ENCODE data around the gene CADM1. TPM values are rescaled to one million over a fixed set of nuclear protein-coding genes. Genes with fewer than 3 reads are reported as not detected.

The CADM1 gene
- total RNA-seq, 1 donor from 2014 or later = 32.0 TPM

DNA sequence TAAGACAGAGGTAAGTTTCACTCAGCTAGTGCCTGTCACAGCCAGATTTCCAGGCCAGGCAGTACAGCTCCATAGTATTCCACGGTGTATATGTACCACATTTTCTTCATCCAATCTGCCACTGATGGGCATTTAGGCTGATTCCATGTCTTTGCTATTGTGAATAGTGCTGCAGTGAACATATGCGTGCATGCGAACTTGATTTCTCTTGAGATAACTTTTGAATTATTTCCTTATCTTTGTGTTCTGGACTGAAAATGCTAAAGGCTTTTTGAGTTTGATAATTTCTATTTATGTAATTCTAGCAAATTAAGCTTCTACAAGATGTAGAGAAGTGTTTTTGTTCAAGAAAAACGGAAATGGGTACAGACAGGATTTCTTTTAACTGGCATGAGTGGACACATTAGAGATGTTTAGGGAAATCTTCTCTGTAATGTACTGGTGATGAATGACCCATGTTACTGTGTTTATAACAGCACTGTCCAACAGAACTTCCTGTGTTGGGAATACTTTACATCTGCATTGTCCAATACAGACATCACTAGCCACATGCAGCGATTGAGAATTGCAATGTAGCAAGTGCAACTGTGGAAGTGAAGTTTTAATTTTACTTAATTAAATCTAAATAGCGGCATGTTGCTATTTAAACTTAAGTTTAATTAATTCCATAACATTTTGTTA, 151.3 kb downstream of the CADM1 start:
- DNase-seq = no peak

DNA sequence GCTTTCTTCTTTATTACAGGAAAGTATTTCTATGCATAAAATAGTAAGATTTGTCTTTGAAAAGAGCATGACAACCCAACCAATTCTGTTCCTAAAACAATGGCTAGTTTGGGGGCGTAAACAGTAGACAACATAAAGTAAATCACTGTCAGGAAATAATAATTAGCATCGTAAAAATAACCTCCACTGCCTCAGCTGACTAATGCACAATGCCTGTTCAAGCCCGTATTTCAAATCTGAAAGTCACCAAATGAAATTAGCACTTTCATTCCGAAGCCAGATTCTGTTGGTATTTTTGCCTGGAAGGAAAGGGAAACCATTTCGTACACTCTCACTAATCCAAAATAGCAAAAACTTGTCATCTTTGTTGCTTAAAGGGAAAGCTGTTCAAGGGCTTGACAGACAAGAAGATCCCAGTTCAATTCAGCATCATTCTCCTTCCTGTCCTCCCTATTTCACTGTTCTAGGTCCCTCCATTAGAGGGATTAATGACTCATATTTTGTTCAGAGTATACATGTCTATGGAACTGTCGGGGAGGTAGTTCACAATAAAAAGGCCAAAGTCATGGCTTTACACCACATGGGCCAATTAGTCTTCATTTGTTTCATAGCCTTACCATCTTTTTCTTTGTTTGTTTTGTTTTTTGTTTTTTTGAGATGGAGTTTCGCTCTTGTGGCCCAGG, 154.7 kb downstream of the CADM1 start:
- DNase-seq = no peak

DNA sequence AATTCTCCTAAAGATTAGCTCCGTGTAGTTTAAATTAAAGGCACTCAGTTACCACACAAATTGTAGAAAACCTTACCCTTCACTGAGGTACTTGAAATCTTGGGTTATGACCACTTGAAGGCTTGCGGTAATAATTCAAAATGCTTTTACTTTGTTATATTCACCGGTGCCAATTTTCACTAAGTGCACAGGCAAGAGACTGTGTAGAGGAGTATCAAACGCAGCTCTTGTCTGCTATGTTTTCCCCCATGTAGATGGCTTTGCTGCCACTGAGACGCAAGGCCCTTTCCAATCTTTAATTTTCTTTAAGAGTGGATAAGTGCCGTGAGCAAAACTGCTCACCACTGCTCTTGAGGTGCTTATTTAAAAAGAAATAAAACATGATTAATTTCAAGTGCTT, 155.8 kb downstream of the CADM1 start:
- DNase-seq = no peak

DNA sequence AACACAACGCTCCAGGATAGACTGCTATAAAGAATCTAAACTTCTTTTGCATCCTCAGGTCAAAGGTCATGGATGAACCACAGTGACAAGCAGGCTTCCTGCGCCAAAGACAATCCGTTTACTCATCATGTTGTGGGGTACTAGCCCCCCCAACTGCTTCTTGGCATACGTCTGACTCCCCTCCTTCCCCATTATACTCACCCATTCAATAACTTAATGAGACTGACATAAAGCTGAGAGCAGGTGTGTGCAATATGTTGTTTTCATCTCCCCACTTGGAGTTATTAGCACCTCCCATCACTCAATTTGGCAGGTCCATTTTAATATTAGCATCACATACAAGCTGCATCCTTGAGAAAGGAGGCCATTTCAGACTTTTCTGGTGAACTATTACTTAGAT, 157.1 kb downstream of the CADM1 start:
- no peak for DNase-seq

DNA sequence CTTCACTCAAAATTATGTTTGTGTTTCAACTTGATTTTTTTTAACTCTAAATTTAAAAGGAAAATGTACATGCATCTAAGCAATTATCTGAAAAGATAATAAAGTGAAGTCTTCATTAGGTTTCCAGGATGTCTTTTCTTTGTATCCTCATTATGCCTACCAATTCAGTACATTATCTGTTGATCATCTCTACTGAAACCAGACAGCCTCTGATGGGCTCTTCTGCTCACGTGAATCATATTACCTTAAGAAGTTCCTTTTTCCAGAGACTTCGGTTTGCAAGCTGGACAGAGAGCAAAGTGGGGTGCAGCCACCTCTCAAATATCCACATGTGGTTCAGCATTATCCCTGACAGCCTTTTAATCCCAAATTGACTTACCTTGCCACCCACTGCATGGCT, 158.4 kb downstream of the CADM1 start:
- DNase-seq = no peak

DNA sequence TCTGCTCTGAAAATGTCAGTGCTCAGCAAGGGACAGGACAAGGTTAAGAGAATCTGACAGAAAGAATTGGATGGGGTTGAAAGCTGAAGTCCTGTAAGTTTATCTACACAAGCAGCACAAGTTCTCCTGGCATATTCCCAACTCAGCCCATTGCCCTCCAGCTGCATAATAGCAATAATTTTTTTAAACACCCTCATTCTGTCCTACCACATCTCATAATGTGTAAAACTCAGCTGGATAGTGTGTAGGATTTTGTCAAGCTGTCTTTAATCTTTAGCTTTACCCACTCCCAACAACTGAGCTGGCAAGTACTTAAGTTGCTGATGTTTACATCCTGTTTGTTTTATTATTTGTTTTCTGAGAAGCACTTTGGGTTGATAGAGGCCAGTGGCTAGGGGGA, 158.9 kb downstream of the CADM1 start:
- no peak for DNase-seq

DNA sequence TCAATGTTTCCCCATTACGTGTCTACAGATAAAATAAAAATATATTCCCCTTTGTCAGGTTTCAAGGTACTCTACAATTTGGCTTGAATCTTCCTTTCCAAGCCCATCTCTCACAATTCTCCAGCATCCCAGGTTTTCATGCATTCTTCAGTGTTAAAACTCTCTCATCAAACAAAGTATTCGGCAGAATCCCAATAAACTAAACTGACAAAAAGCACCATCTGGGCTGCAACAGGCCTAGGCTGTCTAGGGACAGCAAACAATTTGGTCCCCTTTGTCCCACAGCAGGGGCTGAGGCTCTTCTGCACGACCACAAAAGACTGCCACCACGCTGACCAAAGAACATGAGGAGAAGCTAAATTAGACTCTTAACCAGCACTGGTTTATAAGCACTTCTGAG, 159.4 kb downstream of the CADM1 start:
- DNase-seq = no peak

DNA sequence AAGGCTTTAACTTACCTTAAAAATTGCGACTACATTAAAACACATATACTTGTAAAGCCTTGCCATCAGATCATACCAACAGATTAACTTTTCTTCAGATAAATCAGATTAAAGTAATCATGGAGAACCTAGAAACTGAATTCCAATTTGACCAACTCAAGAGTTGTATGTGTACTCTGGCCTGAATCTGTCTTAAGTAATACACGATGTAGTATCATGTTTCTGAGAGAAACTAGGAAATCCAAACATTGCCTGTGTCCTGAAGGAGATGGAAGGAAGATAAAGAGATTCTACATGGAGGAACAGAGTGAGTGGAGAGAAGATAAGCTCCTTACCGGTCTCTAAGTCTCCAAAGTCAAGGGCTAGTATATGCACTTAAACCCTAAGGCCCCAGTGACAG, 162.1 kb downstream of the CADM1 start:
- DNase-seq = no peak

DNA sequence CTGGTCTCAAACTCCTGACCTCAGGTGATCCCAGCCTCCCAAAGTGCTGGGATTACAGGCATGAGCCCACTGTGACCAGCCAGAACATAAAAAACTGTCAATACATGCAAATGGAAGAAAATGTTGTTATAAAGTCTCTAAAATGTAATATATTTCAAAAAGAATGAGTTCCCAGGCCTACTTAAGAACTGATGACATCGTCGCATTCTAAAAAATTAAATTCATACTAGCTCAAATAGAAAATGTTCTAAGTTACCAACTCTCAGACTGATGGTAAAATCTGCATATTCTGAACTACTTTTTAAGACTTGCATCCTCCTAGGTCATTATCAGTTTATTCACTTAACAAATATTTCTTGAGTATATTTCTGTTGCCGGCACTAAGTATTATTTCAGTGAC, 163.3 kb downstream of the CADM1 start:
- DNase-seq = no peak

DNA sequence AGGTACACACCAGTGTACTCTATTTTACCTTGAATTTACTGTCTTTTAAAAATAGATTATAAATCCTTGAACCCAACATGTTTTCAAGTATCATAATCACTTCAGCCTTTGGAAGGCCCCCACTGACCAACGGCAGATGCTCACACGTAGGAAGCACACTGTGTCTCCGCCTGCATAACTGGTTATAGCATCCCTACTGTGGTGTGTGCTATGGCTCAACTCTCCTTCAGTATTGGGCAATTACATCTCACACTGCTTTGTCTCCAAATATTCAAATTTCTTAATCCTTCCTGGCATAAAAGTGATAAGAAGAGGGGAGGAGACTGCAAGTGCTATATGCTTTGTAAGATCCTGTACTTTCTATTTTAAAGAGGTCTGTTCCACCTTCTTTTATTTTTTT, 165.7 kb downstream of the CADM1 start:
- DNase-seq = no peak

DNA sequence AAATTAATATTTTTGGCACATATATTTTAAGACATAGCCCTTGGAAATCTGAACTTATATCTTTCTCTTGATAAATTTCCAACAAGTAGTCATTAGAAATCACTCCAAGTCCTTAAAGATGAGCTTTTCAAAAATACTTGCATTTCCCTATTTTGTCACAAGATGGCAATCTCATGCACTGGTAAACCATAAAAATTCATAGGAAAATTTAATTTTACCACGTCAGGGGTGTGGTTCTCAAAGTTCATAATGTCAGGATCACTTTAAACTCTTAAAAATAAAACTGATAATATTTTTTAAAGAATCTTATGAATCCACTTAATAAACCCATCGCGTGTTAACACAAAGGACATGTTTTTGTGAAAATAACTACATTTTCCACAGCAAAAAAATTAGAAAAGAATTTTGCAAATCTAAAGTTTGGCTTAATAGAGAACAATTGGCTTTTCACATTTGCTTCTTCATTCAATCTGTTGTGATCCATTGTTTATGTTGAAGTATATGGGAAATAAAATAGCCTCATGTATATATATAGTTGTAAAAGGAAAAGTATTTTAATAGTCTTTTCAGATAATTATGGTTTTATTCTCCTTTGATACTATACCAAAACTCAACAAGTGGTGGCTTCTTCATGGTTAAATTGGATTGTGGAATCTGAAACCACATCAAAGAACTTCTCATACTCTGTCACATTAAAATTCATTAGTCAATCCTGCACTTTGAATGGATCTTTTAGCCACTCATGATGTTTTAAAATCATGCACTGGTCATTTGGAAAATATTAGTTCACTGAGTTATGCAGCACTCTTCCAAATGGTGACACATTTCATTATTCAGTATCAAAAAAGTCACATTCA, 169.1 kb downstream of the CADM1 start:
- DNase-seq = peak; percentile 42

DNA sequence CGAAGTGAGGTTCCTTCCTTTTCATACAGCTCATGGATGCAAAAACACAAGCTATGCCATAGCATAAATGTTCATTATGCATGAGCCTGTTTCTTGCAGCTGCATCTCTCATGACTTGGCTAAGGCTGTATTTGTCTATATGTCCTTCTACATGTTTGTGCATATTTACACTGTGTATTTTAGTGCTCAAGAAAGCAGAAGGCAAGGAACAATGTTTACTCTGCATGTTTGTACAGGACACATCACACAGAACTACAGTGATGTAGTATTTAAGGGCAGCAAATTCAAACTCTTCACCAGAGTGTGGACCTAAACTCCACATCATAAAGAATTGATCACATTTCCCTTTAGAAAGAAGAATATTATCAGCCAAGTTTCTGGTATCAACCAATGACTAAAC, 170.3 kb downstream of the CADM1 start:
- no peak for DNase-seq

DNA sequence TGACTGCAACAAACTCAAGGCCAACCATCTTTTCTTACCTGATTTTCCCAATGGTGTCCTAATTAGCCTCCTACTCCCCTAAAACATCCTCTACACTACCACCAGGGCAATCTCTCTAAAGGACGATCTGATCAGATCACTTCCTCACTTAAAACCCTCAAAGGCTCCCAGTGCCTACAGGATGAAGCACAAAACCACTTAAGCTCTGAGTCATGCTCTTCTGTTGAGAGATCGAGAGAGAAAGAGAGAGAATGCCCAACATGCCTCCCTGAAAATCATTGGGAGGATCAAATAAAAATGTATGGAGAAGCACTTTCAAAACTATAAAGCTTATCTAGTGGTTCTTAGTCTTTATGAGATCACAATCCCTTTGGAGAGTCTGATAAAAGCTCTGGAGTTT, 171.1 kb downstream of the CADM1 start:
- DNase-seq = no peak

DNA sequence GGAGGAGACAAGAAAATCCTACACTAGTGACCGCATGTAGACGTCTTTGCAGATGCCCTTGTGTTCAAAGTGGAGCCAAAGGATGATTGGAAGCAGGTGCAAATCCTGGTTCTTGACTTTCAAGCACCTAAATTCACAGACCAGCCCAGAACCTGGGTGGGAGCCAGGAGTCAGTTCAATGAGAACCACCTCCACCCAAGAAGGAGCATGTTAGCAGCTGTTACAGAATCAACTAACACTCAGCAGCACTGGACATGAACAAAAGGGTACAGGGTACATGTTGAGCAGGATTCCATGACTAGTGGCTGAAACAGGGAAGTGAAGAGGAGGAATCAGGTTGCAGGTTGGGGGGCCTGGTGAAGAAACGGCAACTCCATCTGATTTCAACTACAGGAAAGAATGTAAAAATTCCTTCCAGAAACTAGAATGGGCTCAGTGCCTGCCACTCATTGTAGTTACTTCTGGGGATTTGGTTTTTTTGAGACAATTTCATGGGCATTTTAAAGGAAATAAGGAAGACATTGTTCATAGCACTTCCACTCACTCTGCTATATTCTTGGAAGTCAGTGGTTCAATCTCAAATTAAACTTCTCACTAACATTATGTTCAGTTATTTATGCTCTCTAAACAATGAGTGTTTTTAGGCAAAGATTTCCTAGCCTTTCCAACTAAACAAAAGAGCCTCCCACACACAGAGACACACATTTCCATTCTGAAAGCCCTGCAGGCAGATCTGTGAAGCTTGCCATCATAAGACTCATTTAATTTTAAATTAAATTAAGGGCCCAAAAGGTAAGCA, 173.3 kb downstream of the CADM1 start:
- no peak for DNase-seq

DNA sequence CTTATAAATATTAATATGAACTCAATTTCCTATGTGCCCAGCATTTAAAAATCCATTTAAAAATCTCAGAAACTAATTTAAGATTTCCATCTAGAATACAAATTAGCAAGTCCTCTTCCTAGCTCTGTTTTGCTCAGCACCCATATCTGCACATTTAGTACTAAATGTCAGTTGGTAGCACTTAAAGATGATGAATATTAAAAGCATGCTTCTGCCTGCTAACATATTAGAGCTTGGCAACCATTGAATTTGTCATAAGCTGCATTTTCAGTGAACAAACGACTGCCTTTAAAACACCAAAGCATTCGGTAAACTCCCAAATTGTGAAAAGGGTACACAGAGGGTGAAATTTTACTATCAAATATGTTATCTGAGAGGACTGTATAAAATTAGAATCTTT, 177.7 kb downstream of the CADM1 start:
- DNase-seq = no peak

DNA sequence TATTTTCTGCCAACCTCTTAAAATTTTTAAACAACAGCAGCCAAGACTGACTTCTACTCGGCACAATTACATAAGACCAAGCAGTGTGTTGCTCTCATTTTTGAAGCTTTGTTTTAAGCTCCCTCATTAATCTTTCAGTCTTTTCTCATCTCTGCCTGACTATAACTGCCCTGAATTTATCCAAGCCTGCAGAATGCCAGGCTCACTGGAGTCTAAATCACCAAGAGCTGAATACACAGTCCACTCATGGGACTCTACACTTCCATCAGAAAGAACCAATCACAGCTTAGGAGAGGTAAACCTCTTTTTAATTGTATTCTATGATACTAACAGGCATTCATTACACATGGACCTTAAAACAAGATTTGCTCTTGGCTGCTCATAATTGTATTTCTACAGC, 178.7 kb downstream of the CADM1 start:
- no peak for DNase-seq

DNA sequence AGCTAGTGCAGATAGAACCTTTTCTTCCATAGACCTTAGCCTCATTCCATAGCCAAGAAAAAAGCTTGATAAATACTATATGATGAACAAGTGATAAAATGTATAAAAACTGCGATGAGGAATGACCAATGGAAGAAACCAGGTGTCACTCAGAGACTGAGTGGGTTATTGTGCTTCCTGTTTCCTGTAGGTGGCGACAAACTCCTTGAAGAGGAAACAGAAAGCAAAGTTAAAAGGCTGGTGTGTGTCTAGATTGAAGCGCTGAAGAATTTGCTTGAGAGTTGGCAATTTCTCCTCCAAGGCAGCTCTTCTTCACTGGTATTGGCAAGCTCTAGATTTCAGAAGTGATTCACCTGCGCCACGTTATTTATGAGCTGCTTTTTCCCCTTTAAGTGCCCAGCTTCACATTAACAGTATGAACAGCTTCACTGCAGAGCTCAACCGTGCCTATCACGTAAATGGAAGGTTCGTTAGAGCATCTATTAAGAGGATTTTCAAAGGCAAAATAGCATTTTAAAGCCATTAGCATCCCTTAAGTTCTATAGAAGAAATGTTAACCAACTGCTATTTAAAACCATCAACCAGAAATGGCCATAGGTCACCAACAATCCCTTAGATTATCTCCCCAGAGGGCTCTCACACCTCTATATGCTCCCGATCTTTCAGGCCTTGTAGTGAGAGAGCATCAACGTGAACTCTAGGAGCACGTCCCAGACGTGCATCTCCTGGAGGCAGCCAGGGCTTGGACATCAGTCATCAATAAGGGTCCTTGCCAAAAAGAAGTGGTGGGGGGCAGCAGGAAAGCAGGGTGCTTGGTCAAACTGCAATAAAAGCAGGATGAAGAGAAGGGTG, 179.4 kb downstream of the CADM1 start:
- DNase-seq = peak; percentile 53

DNA sequence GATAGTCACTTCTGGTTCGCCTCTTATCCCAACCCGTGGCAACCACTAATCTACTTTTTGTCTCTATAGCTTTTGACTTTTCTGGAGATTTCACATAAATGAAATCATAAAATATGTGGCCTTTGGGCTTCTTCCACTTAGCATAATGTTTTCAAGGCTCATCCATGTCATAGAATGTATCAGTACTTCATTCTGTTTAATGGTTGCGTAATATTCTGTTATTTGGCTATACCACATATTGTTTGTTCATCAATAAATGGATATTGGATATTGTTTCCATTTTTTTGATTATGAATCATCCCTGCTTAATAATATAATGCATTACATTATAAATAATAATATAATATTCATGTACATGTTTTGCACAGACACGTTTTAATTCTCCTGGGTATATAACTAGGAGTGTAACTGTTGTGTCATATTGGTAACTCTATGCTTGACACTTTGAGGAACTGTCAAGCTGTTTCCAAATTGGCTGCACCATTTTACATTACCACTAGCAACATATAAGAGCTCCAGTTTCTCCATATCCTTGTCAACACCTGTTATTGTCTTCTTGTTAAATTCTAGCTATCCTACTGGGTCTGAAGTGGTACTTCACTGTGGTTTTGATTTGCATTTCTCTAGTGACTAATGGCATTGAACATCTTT, 181.5 kb downstream of the CADM1 start:
- no peak for DNase-seq

DNA sequence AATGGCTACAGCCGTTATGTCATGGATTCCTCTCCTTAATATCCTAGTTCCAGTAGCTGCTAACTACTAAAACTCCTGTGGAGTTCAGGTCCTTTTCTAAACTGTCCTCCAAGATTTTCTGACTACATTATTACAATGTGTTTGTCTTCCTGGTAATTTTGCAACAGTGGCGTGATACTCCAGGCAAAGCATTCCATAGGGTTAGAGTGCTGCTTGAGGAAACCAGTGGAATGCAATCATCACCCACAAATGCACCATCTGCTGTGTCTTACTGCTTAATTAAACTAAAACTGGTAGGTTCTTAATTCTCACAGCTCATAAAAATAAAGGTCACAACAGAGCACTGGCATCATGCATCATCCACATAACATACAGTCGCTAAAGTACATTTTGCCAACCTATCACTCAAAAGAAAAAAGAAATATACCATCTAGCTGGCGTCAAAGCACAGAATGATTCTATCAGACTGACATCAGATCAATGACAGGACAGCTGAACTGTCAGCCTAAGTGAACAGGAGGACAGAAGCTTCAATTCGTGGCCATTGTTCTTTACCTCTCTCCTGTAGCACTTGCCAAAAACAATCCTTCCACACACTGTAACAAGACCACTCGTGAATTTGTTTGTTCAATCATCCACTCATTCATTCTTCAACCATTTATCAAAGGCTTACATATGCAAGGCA, 182.5 kb downstream of the CADM1 start:
- DNase-seq = peak; percentile 2

Data from skin of body (tissue), 2 donors.